Heart right ventricle (tissue), 16 donors: ENCODE measurements around the gene COL23A1. TPM values are rescaled to one million over a fixed set of nuclear protein-coding genes. Genes with fewer than 3 reads are reported as not detected.
"Not testable (repeated sequence)": the region's sequence is repeated elsewhere in the genome, so short reads cannot be mapped to it uniquely, and the experiment has no call there.

Experiments
- ATAC-seq, 8 donors: fragments of 200-7000 bp; cut with Tn5 transposase; one replicate each; pipeline ENCODE4 v1.9.1; 2020; ENCODE audit warnings: mild to moderate bottlenecking in 8 of 8, moderate library complexity in 8 of 8, moderate number of reproducible peaks in 1 of 8
- DNase-seq, 2 donors: peaks; one replicate each; pipeline ENCODE4 v3.0.0-alpha.2; 2020
- H3K27ac ChIP-seq, 10 donors: fragments of 200-600 bp; sonication (generic) in 2 of 10; one replicate each; pipeline versions ENCODE4 v1.5.0 to v1.8.0; 2020 to 2022; ENCODE audit warnings: mild to moderate bottlenecking in 3 of 10
- H3K27me3 ChIP-seq, 7 donors: fragments of 200-600 bp; one replicate each; pipeline ENCODE4 v1.8.0; 2021 to 2022; ENCODE audit warnings: mild to moderate bottlenecking in 2 of 7
- H3K36me3 ChIP-seq, 9 donors: fragments of 200-600 bp; sonication (generic) in 1 of 9; one replicate each; pipeline versions ENCODE4 v1.5.0 to v1.8.0; 2020 to 2022; ENCODE audit warnings: mild to moderate bottlenecking in 2 of 9
- H3K4me1 ChIP-seq, 9 donors: fragments of 200-600 bp; sonication (generic) in 1 of 9; one replicate each; pipeline versions ENCODE4 v1.5.0 to v1.8.0; 2020 to 2022; ENCODE audit warnings: mild to moderate bottlenecking in 4 of 9
- H3K4me3 ChIP-seq, 10 donors: fragments of 200-600 bp; sonication (generic) in 2 of 10; one replicate each; pipeline versions ENCODE4 v1.5.0 to v1.8.0; 2020 to 2022; ENCODE audit warnings: mild to moderate bottlenecking in 7 of 10, moderate library complexity in 2 of 10
- H3K9me3 ChIP-seq, 11 donors: fragments of 200-600 bp in 10 of 11; sonication (generic) in 2 of 11; one replicate each; pipeline versions ENCODE4 v1.5.0 to v1.8.0; 2013 to 2022; ENCODE audit warnings: mild to moderate bottlenecking in 2 of 11, control low read depth in 1 of 11, moderate library complexity in 1 of 11
- CTCF ChIP-seq, 9 donors: fragments of 200-600 bp; sonication (generic) in 2 of 9; IDR thresholded peaks; one replicate each; pipeline versions ENCODE4 v1.5.0 to v1.8.0; 2021 to 2022; ENCODE audit warnings: antibody characterized with exemption in 9 of 9, mild to moderate bottlenecking in 5 of 9, moderate library complexity in 1 of 9
- WGBS, 2 donors: extraction: QIAGEN DNeasy Blood & Tissue Kit; methylation state at CpG; one replicate each; pipeline ENCODE4 v1.1.7; 2013; ENCODE audit warnings: inconsistent platforms in 1 of 2; 5-methylcytosine and 5-hydroxymethylcytosine counted together
- intact Hi-C, 10 donors: fragments of 100-400 bp; cut with DNase I; formaldehyde crosslinking; loops; one replicate each; pipeline versions ENCODE4 v1.11.1 to v1.14.2; 2022
- polyA plus RNA-seq, 2 donors: library from polyadenylated mRNA; stranded (reverse); fragments of 200-250 nt; gene quantifications; one replicate each; pipeline ENCODE4 v1.2.3, GENCODE V29; 2013
- total RNA-seq, 10 donors: library from RNA; stranded (reverse); fragmentation: NEBNext Ultra II Directional in 3 of 10; extraction: Animal tissue kit (Norgen Biotek cat#: 25700) in 3 of 10; gene quantifications; one replicate each; pipeline versions ENCODE4 v1.2.1 to v1.2.4, GENCODE V29; 2021 to 2023
- donor health status: Arrhythmogenic right ventricular cardiomyopathy.
- donor health status: ischemic (EF 13 %, LVEDD 7.1; RV severe dilation, severe dysfunction).
- donor health status: healthy with polysubstance abuse.
- donor health status: DM: no; HTN: yes; CAD: no.
- donor health status: DM: no; HTN: no; CAD: no.
- donor health status: ischemic (EF 25% LVEDD 6.9; RV normal size, moderate dysfunction).
- donor health status: ischemic (EF 25% LVEDD 5.7; RV mildly dilated, moderate dysfunction).
- donor health status: healthy.
- donor health status: DM: yes; HTN: yes; CAD: no.
- donor health status: Ischemic cardiomyopathy.
- donor health status: ischemic (EF 35%, LVEDD 5.7; RV mildly dilated, moderate dysfunction).
- donor health status: nonischemic (EF 11% LVEDD 7.7; RV severe dilation, severe dysfunction).
- donor health status: DM: yes; HTN: yes; CAD: no.
- donor health status: PGD.
- donor health status: ischemic (EF 29% LVEDD 5.4; RV normal size, mild dysfunction).
- donor health status: nonischemic (EF 23%, LVEDD 6.1; RV moderate dilation, normal function).

Gene COL23A1
- total and polyA plus RNA-seq, 12 donors, result 8.9 to 29.0 (median 16.2) TPM

- no peak overlapping the region for H3K27ac ChIP-seq
- H3K4me3 ChIP-seq, result no peak overlapping the region
- TF ChIP-seq CTCF (IDR thresholded peaks at IDR 0.05), result no peak
- H3K36me3 ChIP-seq, result no peaks in the 10 kb centered on the region
- no peak for ATAC-seq
- intact Hi-C loops, result no loop called here
- H3K4me1 ChIP-seq, result peaks cover 0 to 17% (median 0%) of the 10 kb centered on the region in 9 donors
- no peaks in the 10 kb centered on the region for H3K9me3 ChIP-seq
- no peak for DNase-seq
- H3K27me3 ChIP-seq, result peaks cover 0 to 8% (median 0%) of the 10 kb centered on the region in 7 donors
- 63 to 70% methylated on average over 4 of the region's 4 CpGs for WGBS, 2 donors
Measured at GRCh38 chr5:178370102-178370501, 220.1 kb downstream of the COL23A1 start.

GRCh38 chr5:178369469-178369868 is 220.7 kb downstream of the COL23A1 start:
- ATAC-seq, H3K9me3 ChIP-seq, intact Hi-C loops, DNase-seq, H3K36me3 ChIP-seq, H3K27me3 ChIP-seq, H3K4me3 ChIP-seq, H3K27ac ChIP-seq: not testable (repeated sequence)
- peaks cover 0 to 17% (median 0%) of the 10 kb centered on the region in 9 donors for H3K4me1 ChIP-seq
- 94 to 97% methylated on average over 3 of the region's 3 CpGs for WGBS, 2 donors

GRCh38 chr5:178368716-178369300 is 221.4 kb downstream of the COL23A1 start:
- no peaks in the 10 kb centered on the region for H3K9me3 ChIP-seq
- intact Hi-C loops, result no loop called here
- no peak for TF ChIP-seq CTCF (IDR thresholded peaks at IDR 0.05)
- DNase-seq (no peak), ATAC-seq (no peak)
- WGBS, 2 donors, result 95 to 98% methylated on average over 10 of the region's 10 CpGs
- peaks cover 0 to 17% (median 3%) of the 10 kb centered on the region in 9 donors for H3K4me1 ChIP-seq
- no peaks in the 10 kb centered on the region for H3K36me3 ChIP-seq
- H3K27me3 ChIP-seq, result peaks cover 0 to 3% (median 0%) of the 10 kb centered on the region in 7 donors
- no peak overlapping the region for H3K4me3 ChIP-seq
- no peak overlapping the region for H3K27ac ChIP-seq

- ATAC-seq (no peak), DNase-seq (no peak)
- no peak for TF ChIP-seq CTCF (IDR thresholded peaks at IDR 0.05)
- Histone ChIP-seq H3K4me3 (no peak overlapping the region), H3K27ac (no peak overlapping the region), H3K9me3 (no peaks in the 10 kb centered on the region), H3K4me1 (peaks cover 0 to 17% (median 3%) of the 10 kb centered on the region in 9 donors), H3K27me3 (no peaks in the 10 kb centered on the region), H3K36me3 (no peaks in the 10 kb centered on the region)
- intact Hi-C loops, result no loop called here
- WGBS, 2 donors, result 88 to 92% methylated on average over 10 of the region's 10 CpGs
Measured at GRCh38 chr5:178368274-178368673, 221.9 kb downstream of the COL23A1 start.

GRCh38 chr5:178367736-178368120 is 222.5 kb downstream of the COL23A1 start:
- Histone ChIP-seq H3K27me3 (no peaks in the 10 kb centered on the region), H3K4me1 (peaks cover 0 to 16% (median 3%) of the 10 kb centered on the region in 9 donors), H3K4me3 (no peak overlapping the region), H3K27ac (no peak overlapping the region), H3K9me3 (no peaks in the 10 kb centered on the region), H3K36me3 (no peaks in the 10 kb centered on the region)
- no peak for TF ChIP-seq CTCF (IDR thresholded peaks at IDR 0.05)
- DNase-seq, result no peak
- WGBS, 2 donors, result 86 to 88% methylated on average over 12 of the region's 12 CpGs
- intact Hi-C loops, result no loop called here
- ATAC-seq, result peak in 1 of 8 donors; percentile 37
